Ramos (cell line): ENCODE data around the gene MSANTD3.
"Not testable (repeated sequence)": the region's sequence is repeated elsewhere in the genome, so short reads cannot be mapped to it uniquely, and the experiment has no call there.

Experiments
- in situ Hi-C: fragments of 300-500 bp; cut with MboI; formaldehyde crosslinking; loops from one replicate; pipeline ENCODE4 v1.14.3; 2022; ENCODE audit warnings: low sequenced_read_pairs; ENCODE audit not compliant: unreplicated experiment

Gene MSANTD3

GRCh38 chr9:100427366-100428263 is 672 bp downstream of the MSANTD3 start:
- in situ Hi-C loops = no loop called here

GRCh38 chr9:100428871-100429654 is 2.1 kb downstream of the MSANTD3 start:
- in situ Hi-C loops = no loop called here

- in situ Hi-C loops = no loop called here
Measured at GRCh38 chr9:100430286-100430940, 3.5 kb downstream of the MSANTD3 start.

- in situ Hi-C loops = no loop called here
Measured at GRCh38 chr9:100431886-100432285, 4.9 kb downstream of the MSANTD3 start.

GRCh38 chr9:100432736-100433135 is 5.8 kb downstream of the MSANTD3 start:
- in situ Hi-C loops = no loop called here

- in situ Hi-C loops = no loop called here
Measured at GRCh38 chr9:100436571-100436970, 9.6 kb downstream of the MSANTD3 start.

GRCh38 chr9:100437860-100438805 is 11.2 kb downstream of the MSANTD3 start:
- in situ Hi-C loops = no loop called here

GRCh38 chr9:100440071-100440470 is 13.1 kb downstream of the MSANTD3 start:
- in situ Hi-C loops = no loop called here

- in situ Hi-C loops = not testable (repeated sequence)
Measured at GRCh38 chr9:100440487-100440886, 13.5 kb downstream of the MSANTD3 start.

- in situ Hi-C loops = no loop called here
Measured at GRCh38 chr9:100441911-100442361, 15.0 kb downstream of the MSANTD3 start.

- in situ Hi-C loops = no loop called here
Measured at GRCh38 chr9:100443781-100444768, 17.1 kb downstream of the MSANTD3 start.

- in situ Hi-C loops = no loop called here
Measured at GRCh38 chr9:100445161-100445902, 18.4 kb downstream of the MSANTD3 start.

- in situ Hi-C loops = no loop called here
Measured at GRCh38 chr9:100445903-100446549, 19.1 kb downstream of the MSANTD3 start.

- in situ Hi-C loops = no loop called here
Measured at GRCh38 chr9:100447041-100447440, 20.1 kb downstream of the MSANTD3 start.

GRCh38 chr9:100448266-100448665 is 21.3 kb downstream of the MSANTD3 start:
- in situ Hi-C loops = no loop called here

GRCh38 chr9:100449420-100449819 is 22.5 kb downstream of the MSANTD3 start:
- in situ Hi-C loops = no loop called here

GRCh38 chr9:100452894-100453293 is 26.0 kb downstream of the MSANTD3 start:
- in situ Hi-C loops = no loop called here
